OCI-LY1 (cell line): ENCODE results near the gene MAGEC3.
"Not testable (repeated sequence)": the region's sequence is repeated elsewhere in the genome, so short reads cannot be mapped to it uniquely, and the experiment has no call there.

Experiments used
- H2AFZ ChIP-seq: fragments of 200-600 bp; sonication (generic), shearing (Covaris generic); 2 replicates; pipeline ENCODE4 v1.6.0; 2014; ENCODE audit warnings: antibody characterized with exemption, mild to moderate bottlenecking, low read length
- H3F3A ChIP-seq: fragments of 200-600 bp; sonication (generic), shearing (Covaris generic); 2 replicates; pipeline ENCODE4 v1.6.0; 2014; ENCODE audit warnings: mild to moderate bottlenecking, antibody characterized with exemption, low read length, moderate library complexity; ENCODE audit not compliant: insufficient read depth
- H3K27ac ChIP-seq: fragments of 200-600 bp; sonication (generic); 2 replicates; pipeline ENCODE4 v1.5.1; 2014; ENCODE audit warnings: low read length, mixed run types, mild to moderate bottlenecking, low read depth; ENCODE audit not compliant: poor library complexity, severe bottlenecking
- H3K27me3 ChIP-seq: fragments of 200-600 bp; sonication (generic); 2 replicates; pipeline ENCODE4 v1.6.0; 2014; ENCODE audit warnings: antibody characterized with exemption, mild to moderate bottlenecking, low read length, moderate library complexity; ENCODE audit not compliant: insufficient read depth
- H3K36me3 ChIP-seq: fragments of 200-600 bp; sonication (generic); 2 replicates; pipeline ENCODE4 v1.6.1; 2014; ENCODE audit warnings: mild to moderate bottlenecking, antibody characterized with exemption, low read length, moderate library complexity, mixed read lengths; ENCODE audit not compliant: insufficient read depth
- H3K4me1 ChIP-seq: fragments of 200-600 bp; sonication (generic); 2 replicates; pipeline ENCODE4 v1.5.1; 2014; ENCODE audit warnings: mild to moderate bottlenecking, low read length, moderate library complexity; ENCODE audit not compliant: insufficient read depth, severe bottlenecking
- H3K4me2 ChIP-seq: fragments of 200-600 bp; sonication (generic), shearing (Covaris generic); 2 replicates; pipeline ENCODE4 v1.6.1; 2014; ENCODE audit warnings: low read length
- H3K4me3 ChIP-seq: fragments of 200-600 bp; sonication (generic); 2 replicates; pipeline ENCODE4 v1.5.1; 2014; ENCODE audit warnings: low read length, low read depth, mild to moderate bottlenecking, mixed read lengths; ENCODE audit not compliant: poor library complexity, severe bottlenecking
- H3K79me2 ChIP-seq: fragments of 200-600 bp; shearing (Covaris generic); 2 replicates; pipeline ENCODE4 v1.6.1; 2016; ENCODE audit warnings: mixed run types, low read length, mixed read lengths; ENCODE audit not compliant: insufficient read depth
- H3K9ac ChIP-seq: fragments of 200-600 bp; sonication (generic), shearing (Covaris generic); 2 replicates; pipeline ENCODE4 v1.6.1; 2014; ENCODE audit warnings: mild to moderate bottlenecking, low read length, mixed read lengths
- H3K9me2 ChIP-seq: fragments of 200-600 bp; sonication (generic), shearing (Covaris generic); 2 replicates; pipeline ENCODE4 v1.6.1; 2014; ENCODE audit warnings: low read depth, mild to moderate bottlenecking, low read length, mixed read lengths
- H3K9me3 ChIP-seq: fragments of 200-600 bp; shearing (Covaris generic); 2 replicates; pipeline ENCODE4 v1.6.1; 2014; ENCODE audit warnings: low read length, mixed read lengths
- H4K20me1 ChIP-seq: fragments of 200-600 bp; sonication (generic), shearing (Covaris generic); 2 replicates; pipeline ENCODE4 v1.6.0; 2016; ENCODE audit warnings: mild to moderate bottlenecking, low read length; ENCODE audit not compliant: insufficient read depth
- CTCF ChIP-seq: fragments of 200-600 bp; sonication (generic), shearing (Covaris generic); IDR thresholded peaks from 2 replicates; pipeline ENCODE4 v1.5.1; 2017; ENCODE audit warnings: mild to moderate bottlenecking, antibody characterized with exemption, low read length, moderate library complexity, mixed read lengths
- EZH2 ChIP-seq: fragments of 200-600 bp; sonication (generic), shearing (Covaris generic); IDR thresholded peaks from 2 replicates; pipeline ENCODE4 v1.8.0; 2017; ENCODE audit warnings: borderline replicate concordance, mixed run types, mild to moderate bottlenecking, antibody characterized with exemption, low read length, moderate library complexity, mixed read lengths

MAGEC3 gene

GRCh38 chrX:141839856-141840255, 1.7 kb downstream of the MAGEC3 start:
- H3K9me2 ChIP-seq, result no peaks in the 10 kb centered on the region
- no peaks in the 10 kb centered on the region for H3K36me3 ChIP-seq
- no peaks in the 10 kb centered on the region for H3F3A ChIP-seq
- no peak overlapping the region for H2AFZ ChIP-seq
- H3K4me1 ChIP-seq, result no peaks in the 10 kb centered on the region
- H3K4me3 ChIP-seq, result no peak overlapping the region
- no peak overlapping the region for H3K4me2 ChIP-seq
- no peaks in the 10 kb centered on the region for H3K9me3 ChIP-seq
- no peaks in the 10 kb centered on the region for H4K20me1 ChIP-seq
- TF ChIP-seq EZH2 (no peak), CTCF (no peak)
- no peak overlapping the region for H3K9ac ChIP-seq
- no peaks in the 10 kb centered on the region for H3K79me2 ChIP-seq
- H3K27me3 ChIP-seq, result no peaks in the 10 kb centered on the region
- H3K27ac ChIP-seq, result no peak overlapping the region

- Histone ChIP-seq H3K27ac (no peak overlapping the region), H3K4me2 (no peak overlapping the region), H3K9me3 (no peaks in the 10 kb centered on the region), H3K9ac (no peak overlapping the region), H3K4me3 (no peak overlapping the region), H3K9me2 (no peaks in the 10 kb centered on the region), H3K79me2 (no peaks in the 10 kb centered on the region), H3K4me1 (no peaks in the 10 kb centered on the region), H3F3A (no peaks in the 10 kb centered on the region), H3K36me3 (no peaks in the 10 kb centered on the region), H3K27me3 (no peaks in the 10 kb centered on the region), H4K20me1 (no peaks in the 10 kb centered on the region), H2AFZ (no peak overlapping the region)
- TF ChIP-seq CTCF (no peak), EZH2 (no peak)
Observed at GRCh38 chrX:141857479-141857878, 19.4 kb downstream of the MAGEC3 start.

GRCh38 chrX:141879616-141880015, 41.5 kb downstream of the MAGEC3 start:
- no peak for TF ChIP-seq EZH2
- peak; percentile 20; the same call in 1 of the 2 replicates for TF ChIP-seq CTCF
- no peak overlapping the region for H2AFZ ChIP-seq
- H3K4me1 ChIP-seq, result no peaks in the 10 kb centered on the region
- H3K36me3 ChIP-seq, result no peaks in the 10 kb centered on the region
- H3K27ac ChIP-seq, result no peak overlapping the region
- no peaks in the 10 kb centered on the region for H3K9me2 ChIP-seq
- H3K9me3 ChIP-seq, result no peaks in the 10 kb centered on the region
- no peak overlapping the region for H3K4me2 ChIP-seq
- no peak overlapping the region for H3K4me3 ChIP-seq
- H3F3A ChIP-seq, result no peaks in the 10 kb centered on the region
- H4K20me1 ChIP-seq, result no peaks in the 10 kb centered on the region
- no peak overlapping the region for H3K9ac ChIP-seq
- H3K79me2 ChIP-seq, result no peaks in the 10 kb centered on the region
- no peaks in the 10 kb centered on the region for H3K27me3 ChIP-seq

GRCh38 chrX:141888811-141889210, 50.7 kb downstream of the MAGEC3 start:
- H3K9me2 ChIP-seq, H3K9me3 ChIP-seq, H3K4me1 ChIP-seq, H3K4me2 ChIP-seq, H3K36me3 ChIP-seq, H4K20me1 ChIP-seq, H2AFZ ChIP-seq, H3K9ac ChIP-seq, H3K4me3 ChIP-seq, H3K27ac ChIP-seq, H3K79me2 ChIP-seq, H3K27me3 ChIP-seq, H3F3A ChIP-seq: not testable (repeated sequence)
